Neuronal stem cell (in vitro differentiated cells): ENCODE measurements around the gene PPP1R2. TPM values are rescaled to one million over a fixed set of nuclear protein-coding genes. Genes with fewer than 3 reads are reported as not detected.
"Not testable (repeated sequence)": the region's sequence is repeated elsewhere in the genome, so short reads cannot be mapped to it uniquely, and the experiment has no call there.

ENCODE experiments used
- DNase-seq: peaks from one replicate; pipeline ENCODE4 v3.0.0-alpha.2; 2013; ENCODE audit warnings: low spot score
- H2AFZ ChIP-seq: one replicate; pipeline ENCODE4 v1.6.1; 2013; ENCODE audit warnings: mild to moderate bottlenecking, low read length, inconsistent platforms
- H2AK5ac ChIP-seq: 2 replicates; pipeline ENCODE4 v1.6.1; 2013; ENCODE audit warnings: low read depth, mild to moderate bottlenecking, inconsistent platforms, low read length, moderate library complexity, mixed read lengths
- H2BK120ac ChIP-seq: 2 replicates; pipeline ENCODE4 v1.6.1; 2013; ENCODE audit warnings: low read depth, mild to moderate bottlenecking, inconsistent platforms, low read length, moderate library complexity, mixed read lengths
- H2BK12ac ChIP-seq: one replicate; pipeline ENCODE4 v1.6.1; 2013; ENCODE audit warnings: low read length, inconsistent platforms
- H2BK15ac ChIP-seq: 2 replicates; pipeline ENCODE4 v1.6.1; 2013; ENCODE audit warnings: mild to moderate bottlenecking, low read length, inconsistent platforms, mixed read lengths
- H2BK5ac ChIP-seq: one replicate; pipeline ENCODE4 v1.6.1; 2013; ENCODE audit warnings: inconsistent platforms, mild to moderate bottlenecking, low read length, moderate library complexity
- H3K14ac ChIP-seq: one replicate; pipeline ENCODE4 v1.6.1; 2013; ENCODE audit warnings: low read length, inconsistent platforms
- H3K18ac ChIP-seq: 2 replicates; pipeline ENCODE4 v1.6.1; 2013; ENCODE audit warnings: low read length, inconsistent platforms
- H3K23ac ChIP-seq: 2 replicates; pipeline ENCODE4 v1.6.1; 2013; ENCODE audit warnings: low read depth, mild to moderate bottlenecking, mixed read lengths, low read length, inconsistent platforms; ENCODE audit not compliant: poor library complexity
- H3K27ac ChIP-seq: replicated peaks from 3 replicates; pipeline ENCODE4 v1.5.1; 2013; ENCODE audit warnings: low read length, inconsistent platforms
- H3K27me3 ChIP-seq, 3 experiments: 2 replicates each; pipeline ENCODE4 v1.6.1; 2013; ENCODE audit warnings: low read length in 3 of 3, mild to moderate bottlenecking in 2 of 3, inconsistent platforms in 1 of 3, low read depth in 1 of 3, mixed read lengths in 1 of 3, moderate library complexity in 1 of 3; ENCODE audit not compliant: control insufficient read depth in 3 of 3, insufficient read depth in 3 of 3
- H3K36me3 ChIP-seq, 2 donors: replicated peaks in 1 of 2; 2 replicates each; pipeline ENCODE4 v1.6.1; 2013; ENCODE audit warnings: low read length in 2 of 2; ENCODE audit not compliant: control insufficient read depth in 2 of 2, insufficient read depth in 2 of 2
- H3K4ac ChIP-seq: 2 replicates; pipeline ENCODE4 v1.6.1; 2013; ENCODE audit warnings: inconsistent platforms, mild to moderate bottlenecking, low read length, moderate library complexity
- H3K4me1 ChIP-seq, 2 donors: 1 replicate in 1 of 2; 2 replicates in 1 of 2; pipeline ENCODE4 v1.6.1; 2013; ENCODE audit warnings: low read length in 2 of 2, low read depth in 1 of 2; ENCODE audit not compliant: control insufficient read depth in 2 of 2, insufficient read depth in 1 of 2
- H3K4me2 ChIP-seq: one replicate; pipeline ENCODE4 v1.6.1; 2013; ENCODE audit warnings: mild to moderate bottlenecking, low read length, inconsistent platforms; ENCODE audit not compliant: insufficient read depth, poor library complexity, severe bottlenecking
- H3K4me3 ChIP-seq, 2 donors: 2 replicates each; pipeline ENCODE4 v1.5.1; 2013; ENCODE audit warnings: low read length in 2 of 2, mild to moderate bottlenecking in 2 of 2, inconsistent platforms in 1 of 2, moderate library complexity in 1 of 2
- H3K79me1 ChIP-seq: one replicate; pipeline ENCODE4 v1.6.1; 2013; ENCODE audit warnings: low read depth, mild to moderate bottlenecking, inconsistent platforms, low read length, moderate library complexity
- H3K9ac ChIP-seq: one replicate; pipeline ENCODE4 v1.6.1; 2013; ENCODE audit warnings: mild to moderate bottlenecking, low read depth, low read length, inconsistent platforms; ENCODE audit not compliant: poor library complexity
- H3K9me3 ChIP-seq, 2 donors: replicated peaks in 1 of 2; 2 replicates each; pipeline versions ENCODE3 to v1.6.1; 2013; ENCODE audit warnings: low read length in 2 of 2, mild to moderate bottlenecking in 2 of 2, inconsistent platforms in 1 of 2, low read depth in 1 of 2, mixed read lengths in 1 of 2, moderate library complexity in 1 of 2; ENCODE audit not compliant: control insufficient read depth in 2 of 2, insufficient read depth in 1 of 2
- H4K8ac ChIP-seq: one replicate; pipeline ENCODE4 v1.6.1; 2013; ENCODE audit warnings: low read depth, mild to moderate bottlenecking, inconsistent platforms, low read length, moderate library complexity
- H4K91ac ChIP-seq: one replicate; pipeline ENCODE4 v1.6.1; 2013; ENCODE audit warnings: low read length, low read depth, mild to moderate bottlenecking, inconsistent platforms; ENCODE audit not compliant: poor library complexity
- WGBS, 2 donors: extraction: QIAGEN DNeasy Blood & Tissue Kit; methylation state at CpG; one replicate each; pipeline ENCODE4 v1.1.7; 2013; ENCODE audit warnings: missing lambda C conversion rate in 2 of 2, mixed read lengths in 1 of 2; ENCODE audit not compliant: insufficient read length in 2 of 2, insufficient replicate concordance in 1 of 2; ENCODE audit errors: extremely low coverage in 2 of 2; 5-methylcytosine and 5-hydroxymethylcytosine counted together
- polyA plus RNA-seq, 2 experiments: library from polyadenylated mRNA; stranded (reverse); fragments of 200-250 nt; gene quantifications; one replicate each; pipeline ENCODE4 v1.2.3, GENCODE V29; 2013

PPP1R2 gene
- polyA plus RNA-seq (2013, experiment 1 of 2): 21.8 TPM
- polyA plus RNA-seq (2013, experiment 2 of 2): 21.1 TPM

- H2BK5ac ChIP-seq: no peak within 1 kb of the TSS
- no peak within 1 kb of the TSS for H3K27ac ChIP-seq
- H2BK120ac ChIP-seq: no peak within 1 kb of the TSS
- H3K4me2 ChIP-seq: peak within 1 kb of the TSS; percentile 72
- peak; percentile 93 for DNase-seq
- H2BK15ac ChIP-seq: peak within 1 kb of the TSS; percentile 54
- H3K27me3 ChIP-seq: peaks cover 0 to 27% (median 12%) of the 10 kb centered on the region in 3 experiments
- H3K18ac ChIP-seq: peak within 1 kb of the TSS; percentile 92
- H3K4me1 ChIP-seq: peaks cover 6 to 12% of the 10 kb centered on the region in 2 donors
- H3K4ac ChIP-seq: no peak within 1 kb of the TSS
- H2AFZ ChIP-seq: peak within 1 kb of the TSS; percentile 89
- peak within 1 kb of the TSS; percentile 94 for H3K9ac ChIP-seq
- no CpG with 5 or more reads among the region's 95 CpGs for WGBS, 2 donors
- no peaks in the 10 kb centered on the region for H3K79me1 ChIP-seq
- no peak within 1 kb of the TSS for H2BK12ac ChIP-seq
- H4K91ac ChIP-seq: no peak within 1 kb of the TSS
- no peak within 1 kb of the TSS for H2AK5ac ChIP-seq
- peak within 1 kb of the TSS; percentile 81 to 97 for H3K4me3 ChIP-seq
- peaks cover 0 to 3% of the 10 kb centered on the region in 2 donors for H3K36me3 ChIP-seq
- peak within 1 kb of the TSS; percentile 76 for H3K23ac ChIP-seq
- H3K14ac ChIP-seq: peak within 1 kb of the TSS; percentile 72
- H3K9me3 ChIP-seq: no peaks in the 10 kb centered on the region
- H4K8ac ChIP-seq: no peak within 1 kb of the TSS
These were observed at the start of gene PPP1R2 for GRCh38 chr3:195542698-195543499. Gene PPP1R2 (minus strand): TSS chr3:195543325. CDS start chr3:195543025, 300 bp downstream.

- H3K4me1 ChIP-seq: no peaks in the 10 kb centered on the region
- no CpG with 5 or more reads among the region's 2 CpGs for WGBS, 2 donors
- no peak for DNase-seq
These were observed 48.7 kb upstream of the PPP1R2 start for GRCh38 chr3:195591852-195592251.

GRCh38 chr3:195591220-195591619, 48.1 kb upstream of the PPP1R2 start:
- Histone ChIP-seq H4K8ac (no peak overlapping the region), H2AK5ac (no peak overlapping the region), H3K9me3 (peaks cover 0 to 3% of the 10 kb centered on the region in 2 donors), H2BK12ac (no peak overlapping the region), H2AFZ (no peak overlapping the region), H3K18ac (no peak overlapping the region), H3K14ac (no peak overlapping the region), H2BK120ac (no peak overlapping the region), H4K91ac (no peak overlapping the region), H3K79me1 (no peaks in the 10 kb centered on the region), H2BK15ac (no peak overlapping the region), H2BK5ac (no peak overlapping the region), H3K4me2 (no peak overlapping the region), H3K4me3 (no peak overlapping the region), H3K27me3 (peaks cover 0 to 5% (median 0%) of the 10 kb centered on the region in 3 experiments), H3K23ac (no peak overlapping the region), H3K9ac (no peak overlapping the region), H3K4me1 (no peaks in the 10 kb centered on the region), H3K27ac (no peak overlapping the region), H3K36me3 (no peaks in the 10 kb centered on the region), H3K4ac (no peak overlapping the region)
- DNase-seq: no peak
- no CpG with 5 or more reads among the region's 6 CpGs for WGBS, 2 donors

More at GRCh38 chr3:195591852-195592251, 48.7 kb upstream of the PPP1R2 start:
- Histone ChIP-seq H3K23ac (no peak overlapping the region), H3K79me1 (no peaks in the 10 kb centered on the region), H3K9me3 (peaks cover 0 to 3% of the 10 kb centered on the region in 2 donors), H2AK5ac (no peak overlapping the region), H2BK15ac (no peak overlapping the region), H2BK120ac (no peak overlapping the region), H3K9ac (no peak overlapping the region), H2AFZ (no peak overlapping the region), H3K18ac (no peak overlapping the region), H4K8ac (no peak overlapping the region), H3K4me3 (no peak overlapping the region), H2BK12ac (no peak overlapping the region), H3K36me3 (no peaks in the 10 kb centered on the region), H4K91ac (no peak overlapping the region), H3K27ac (no peak overlapping the region), H2BK5ac (no peak overlapping the region), H3K4ac (no peak overlapping the region), H3K14ac (no peak overlapping the region), H3K4me2 (no peak overlapping the region), H3K27me3 (peaks cover 0 to 5% (median 0%) of the 10 kb centered on the region in 3 experiments)

GRCh38 chr3:195590381-195590780, 47.3 kb upstream of the PPP1R2 start:
- not testable (repeated sequence) for H3K4me1 ChIP-seq, H3K4me3 ChIP-seq, H3K27me3 ChIP-seq, H3K4ac ChIP-seq, H2AFZ ChIP-seq, H3K36me3 ChIP-seq, H4K8ac ChIP-seq, H2BK5ac ChIP-seq, H2BK120ac ChIP-seq, H2BK12ac ChIP-seq, H2AK5ac ChIP-seq, H3K4me2 ChIP-seq, H3K18ac ChIP-seq, H3K9me3 ChIP-seq, H3K14ac ChIP-seq, H3K9ac ChIP-seq, H3K27ac ChIP-seq, H4K91ac ChIP-seq, H3K79me1 ChIP-seq, H2BK15ac ChIP-seq, H3K23ac ChIP-seq, DNase-seq
- no CpG with 5 or more reads among the region's 2 CpGs for WGBS, 2 donors
